Measurements from ENCODE around the gene IDH2. TPM values are rescaled to one million over a fixed set of nuclear protein-coding genes. Genes with fewer than 3 reads are reported as not detected.
"Not testable (repeated sequence)": the region's sequence is repeated elsewhere in the genome, so short reads cannot be mapped to it uniquely, and the experiment has no call there.

Gene IDH2
- total RNA-seq, 4 donors from 2014 or later, result 15.7 to 41.4 (median 20.3) TPM

GRCh38 chr15:90074023-90074422 is 28.2 kb downstream of the IDH2 start:
- H3K27me3 ChIP-seq, result no peaks in the 10 kb centered on the region
- H3K36me3 ChIP-seq, result peaks cover 0 to 62% (median 0%) of the 10 kb centered on the region in 3 donors
- H3K4me3 ChIP-seq, result no peak overlapping the region
- TF ChIP-seq CTCF (IDR thresholded peaks at IDR 0.05), result no peak
- TF ChIP-seq EP300 (IDR thresholded peaks at IDR 0.05), result no peak
- no peak for TF ChIP-seq POLR2A (IDR thresholded peaks at IDR 0.05)
- DNase-seq (ENCODE audit: low spot score in 2 of 2), result no peak
- H3K27ac ChIP-seq, result no peak overlapping the region
- peaks cover 0 to 12% (median 0%) of the 10 kb centered on the region in 4 donors for H3K4me1 ChIP-seq
- WGBS, 2 donors, result 94 to 95% methylated on average over 12 of the region's 12 CpGs
- H3K9me3 ChIP-seq, result no peaks in the 10 kb centered on the region

- H3K4me1 ChIP-seq, result peaks cover 0 to 12% (median 0%) of the 10 kb centered on the region in 4 donors
- no peak for DNase-seq (ENCODE audit: low spot score in 2 of 2)
- 90 to 92% methylated on average over 10 to 17 of the region's 17 CpGs for WGBS, 2 donors
- H3K27me3 ChIP-seq, result no peaks in the 10 kb centered on the region
- peaks cover 0 to 61% (median 0%) of the 10 kb centered on the region in 3 donors for H3K36me3 ChIP-seq
- no peaks in the 10 kb centered on the region for H3K9me3 ChIP-seq
- no peak overlapping the region for H3K4me3 ChIP-seq
- H3K27ac ChIP-seq, result no peak overlapping the region
- TF ChIP-seq CTCF (IDR thresholded peaks at IDR 0.05) (no peak), EP300 (IDR thresholded peaks at IDR 0.05) (no peak), POLR2A (IDR thresholded peaks at IDR 0.05) (no peak)
These were observed 29.2 kb downstream of the IDH2 start for GRCh38 chr15:90072978-90073640.

GRCh38 chr15:90071220-90071807 is 31.0 kb downstream of the IDH2 start:
- Histone ChIP-seq H3K4me1 (peaks cover 0 to 12% (median 0%) of the 10 kb centered on the region in 4 donors), H3K27me3 (no peaks in the 10 kb centered on the region), H3K9me3 (no peaks in the 10 kb centered on the region), H3K4me3 (no peak overlapping the region), H3K27ac (peak overlapping the region in 1 of 4 donors; percentile 16), H3K36me3 (peaks cover 0 to 67% (median 0%) of the 10 kb centered on the region in 3 donors)
- TF ChIP-seq EP300 (IDR thresholded peaks at IDR 0.05) (peak in 1 of 2 donors; percentile 44), POLR2A (IDR thresholded peaks at IDR 0.05) (no peak), CTCF (IDR thresholded peaks at IDR 0.05) (peak; percentile 62 to 74 (median 68))
- DNase-seq (ENCODE audit: low spot score in 2 of 2), result peak; percentile 74 to 90
- WGBS, 2 donors, result 43 to 44% methylated on average over 5 of the region's 5 CpGs

- Histone ChIP-seq H3K36me3 (peaks cover 0 to 60% (median 0%) of the 10 kb centered on the region in 3 donors), H3K4me1 (peaks cover 0 to 12% (median under 1%) of the 10 kb centered on the region in 4 donors)
- not testable (repeated sequence) for DNase-seq (ENCODE audit: low spot score in 2 of 2); H3K27ac ChIP-seq; H3K27me3 ChIP-seq; H3K4me3 ChIP-seq; H3K9me3 ChIP-seq
- 95 to 100% methylated on average over 2 of the region's 2 CpGs for WGBS, 2 donors
These were observed 31.6 kb downstream of the IDH2 start for GRCh38 chr15:90070623-90071022.

- Histone ChIP-seq H3K9me3 (no peaks in the 10 kb centered on the region), H3K36me3 (peaks cover 0 to 34% (median 0%) of the 10 kb centered on the region in 3 donors), H3K4me3 (no peak overlapping the region), H3K27ac (no peak overlapping the region), H3K4me1 (peaks cover 0 to 36% (median 13%) of the 10 kb centered on the region in 4 donors), H3K27me3 (no peaks in the 10 kb centered on the region)
- WGBS, 2 donors, result 94 to 95% methylated on average over 23 to 34 of the region's 37 CpGs
- no peak for DNase-seq (ENCODE audit: low spot score in 2 of 2)
- TF ChIP-seq EP300 (IDR thresholded peaks at IDR 0.05) (no peak), POLR2A (IDR thresholded peaks at IDR 0.05) (no peak), CTCF (IDR thresholded peaks at IDR 0.05) (no peak)
These were observed 34.2 kb downstream of the IDH2 start for GRCh38 chr15:90067953-90068606.

Measured in tibial nerve (tissue), 4 donors.